Parathyroid adenoma (tissue), 2 donors: ENCODE data around the gene MS4A12.
"Not testable (repeated sequence)": the region's sequence is repeated elsewhere in the genome, so short reads cannot be mapped to it uniquely, and the experiment has no call there.

Experiments used
- H2AFZ ChIP-seq: fragments of 300-600 bp; sonication (generic); one replicate; pipeline ENCODE4 v1.7.0; 2017; ENCODE audit warnings: antibody characterized with exemption, mild to moderate bottlenecking
- H3K27ac ChIP-seq: fragments of 300-600 bp; sonication (generic); one replicate; pipeline ENCODE4 v1.7.0; 2017
- H3K27me3 ChIP-seq: fragments of 300-600 bp; sonication (generic); one replicate; pipeline ENCODE4 v1.7.0; 2017; ENCODE audit warnings: low read length; ENCODE audit not compliant: control insufficient read depth, insufficient read depth
- H3K36me3 ChIP-seq: fragments of 300-600 bp; sonication (generic); one replicate; pipeline ENCODE4 v1.7.0; 2017; ENCODE audit warnings: low read length; ENCODE audit not compliant: control insufficient read depth, insufficient read depth
- H3K4me1 ChIP-seq: fragments of 300-600 bp; sonication (generic); one replicate; pipeline ENCODE4 v1.7.0; 2017; ENCODE audit warnings: control low read depth
- H3K4me2 ChIP-seq: fragments of 300-600 bp; sonication (generic); one replicate; pipeline ENCODE4 v1.7.0; 2017; ENCODE audit warnings: low read length
- H3K4me3 ChIP-seq: fragments of 300-600 bp; sonication (generic); one replicate; pipeline ENCODE4 v1.7.0; 2017; ENCODE audit warnings: low read depth, low read length
- H3K79me2 ChIP-seq: fragments of 300-600 bp; sonication (generic); one replicate; pipeline ENCODE4 v1.7.0; 2017; ENCODE audit warnings: control low read depth
- H3K9ac ChIP-seq: fragments of 300-600 bp; sonication (generic); one replicate; pipeline ENCODE4 v1.7.0; 2017; ENCODE audit warnings: mild to moderate bottlenecking
- H3K9me3 ChIP-seq: fragments of 300-600 bp; sonication (generic); one replicate; pipeline ENCODE4 v1.7.0; 2017; ENCODE audit warnings: low read length; ENCODE audit not compliant: control insufficient read depth
- CTCF ChIP-seq: fragments of 300-600 bp; sonication (generic); IDR thresholded peaks from one replicate; pipeline ENCODE4 v1.7.0; 2017; ENCODE audit warnings: antibody characterized with exemption, mild to moderate bottlenecking
- donor health status: primary hyperparathyroidism.

Gene MS4A12

GRCh38 chr11:60498853-60499252 is 6.3 kb downstream of the MS4A12 start:
- H3K36me3 ChIP-seq, result no peaks in the 10 kb centered on the region
- no peak overlapping the region for H3K4me3 ChIP-seq
- H2AFZ ChIP-seq, result no peak overlapping the region
- no peaks in the 10 kb centered on the region for H3K79me2 ChIP-seq
- no peaks in the 10 kb centered on the region for H3K9me3 ChIP-seq
- no peak overlapping the region for H3K9ac ChIP-seq
- no peak overlapping the region for H3K4me2 ChIP-seq
- TF ChIP-seq CTCF, result no peak
- no peaks in the 10 kb centered on the region for H3K4me1 ChIP-seq
- no peaks in the 10 kb centered on the region for H3K27me3 ChIP-seq
- H3K27ac ChIP-seq, result no peak overlapping the region

- no peaks in the 10 kb centered on the region for H3K27me3 ChIP-seq
- no peak overlapping the region for H3K27ac ChIP-seq
- H3K9ac ChIP-seq, result no peak overlapping the region
- H2AFZ ChIP-seq, result no peak overlapping the region
- TF ChIP-seq CTCF, result no peak
- no peaks in the 10 kb centered on the region for H3K79me2 ChIP-seq
- H3K4me2 ChIP-seq, result no peak overlapping the region
- H3K4me1 ChIP-seq, result no peaks in the 10 kb centered on the region
- H3K36me3 ChIP-seq, result no peaks in the 10 kb centered on the region
- no peaks in the 10 kb centered on the region for H3K9me3 ChIP-seq
- H3K4me3 ChIP-seq, result no peak overlapping the region
Observed at GRCh38 chr11:60500276-60500910, 7.8 kb downstream of the MS4A12 start.

GRCh38 chr11:60502221-60502775 is 9.7 kb downstream of the MS4A12 start:
- no peak overlapping the region for H2AFZ ChIP-seq
- no peak overlapping the region for H3K9ac ChIP-seq
- H3K4me1 ChIP-seq, result no peaks in the 10 kb centered on the region
- no peak for TF ChIP-seq CTCF
- no peak overlapping the region for H3K4me2 ChIP-seq
- H3K36me3 ChIP-seq, result no peaks in the 10 kb centered on the region
- no peaks in the 10 kb centered on the region for H3K9me3 ChIP-seq
- H3K27me3 ChIP-seq, result no peaks in the 10 kb centered on the region
- H3K79me2 ChIP-seq, result no peaks in the 10 kb centered on the region
- no peak overlapping the region for H3K27ac ChIP-seq
- no peak overlapping the region for H3K4me3 ChIP-seq

GRCh38 chr11:60504219-60504905 is 11.8 kb downstream of the MS4A12 start:
- Histone ChIP-seq H3K4me3 (no peak overlapping the region), H3K4me2 (no peak overlapping the region), H3K9ac (no peak overlapping the region), H2AFZ (no peak overlapping the region), H3K9me3 (no peaks in the 10 kb centered on the region), H3K4me1 (no peaks in the 10 kb centered on the region), H3K36me3 (no peaks in the 10 kb centered on the region), H3K27me3 (no peaks in the 10 kb centered on the region), H3K27ac (no peak overlapping the region), H3K79me2 (no peaks in the 10 kb centered on the region)
- no peak for TF ChIP-seq CTCF

GRCh38 chr11:60509609-60510008 is 17.0 kb downstream of the MS4A12 start:
- not testable (repeated sequence) for H3K27me3 ChIP-seq, H3K27ac ChIP-seq, H3K9me3 ChIP-seq, H3K4me1 ChIP-seq, H3K79me2 ChIP-seq, H3K4me2 ChIP-seq, H2AFZ ChIP-seq, H3K4me3 ChIP-seq, H3K9ac ChIP-seq, H3K36me3 ChIP-seq

- H3K4me2 ChIP-seq, H3K27ac ChIP-seq, H2AFZ ChIP-seq, H3K9ac ChIP-seq, H3K36me3 ChIP-seq, H3K79me2 ChIP-seq, H3K9me3 ChIP-seq, H3K27me3 ChIP-seq, H3K4me3 ChIP-seq, H3K4me1 ChIP-seq: not testable (repeated sequence)
Observed at GRCh38 chr11:60510209-60510608, 17.6 kb downstream of the MS4A12 start.
